HG03135 (cell line): ENCODE measurements around the gene CDH9.

Experiments used
- ATAC-seq: cut with Tn5 transposase; IDR thresholded peaks from one replicate; pipeline ENCODE4 v1.9.1; 2021; ENCODE audit warnings: mild to moderate bottlenecking, moderate library complexity; ENCODE audit not compliant: unreplicated experiment

CDH9 gene

GRCh38 chr5:26843677-26844076 is 194.7 kb downstream of the CDH9 start:
- no peak for ATAC-seq

- no peak for ATAC-seq
Observed at GRCh38 chr5:26833596-26833995, 204.8 kb downstream of the CDH9 start.
